ENCODE data around the gene GRWD1. TPM values are rescaled to one million over a fixed set of nuclear protein-coding genes. Genes with fewer than 3 reads are reported as not detected.
A peak's percentile ranks its signal among the peaks of the same experiment; 100 is the strongest.

The GRWD1 gene
- total and polyA plus RNA-seq, 2 of the 13 experiments (the other 11 are each of a cell fraction or from before 2014, with no cell fraction given): 10.8 to 46.6 TPM

DNA sequence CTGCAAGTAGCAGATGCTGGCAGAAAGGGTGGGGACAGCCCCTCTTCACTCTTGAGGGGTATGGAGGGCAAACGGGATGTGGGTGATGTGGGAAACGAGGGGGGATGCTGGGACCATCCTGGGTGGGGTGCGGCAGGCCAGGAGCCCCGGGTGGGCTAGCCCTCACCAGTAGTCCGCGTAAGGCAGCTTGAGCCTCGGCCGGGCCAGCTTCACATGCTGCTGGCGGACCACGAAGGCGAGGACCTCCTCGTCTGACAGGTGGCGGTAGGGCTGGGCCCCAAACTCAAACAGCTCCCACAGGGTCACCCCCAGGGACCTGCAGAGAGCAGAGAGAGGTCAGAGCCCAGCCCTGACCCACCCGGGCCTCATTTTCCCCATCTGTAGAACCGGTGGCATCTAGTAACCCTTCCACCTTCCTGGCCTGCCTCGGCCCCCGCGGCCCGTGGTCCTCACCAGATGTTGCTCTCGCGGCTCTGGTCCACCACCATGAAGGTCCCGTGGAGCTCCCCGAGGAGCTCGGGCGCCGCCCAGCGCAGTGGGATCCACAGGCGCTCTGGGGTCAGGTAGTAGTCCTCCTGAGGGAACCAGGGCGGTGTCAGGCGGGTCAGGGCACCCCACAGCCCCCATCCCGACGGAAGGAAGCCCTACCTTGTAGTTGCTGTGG lies 55.2 kb downstream of the GRWD1 start (continued):
- TF ChIP-seq, protein P1, sequence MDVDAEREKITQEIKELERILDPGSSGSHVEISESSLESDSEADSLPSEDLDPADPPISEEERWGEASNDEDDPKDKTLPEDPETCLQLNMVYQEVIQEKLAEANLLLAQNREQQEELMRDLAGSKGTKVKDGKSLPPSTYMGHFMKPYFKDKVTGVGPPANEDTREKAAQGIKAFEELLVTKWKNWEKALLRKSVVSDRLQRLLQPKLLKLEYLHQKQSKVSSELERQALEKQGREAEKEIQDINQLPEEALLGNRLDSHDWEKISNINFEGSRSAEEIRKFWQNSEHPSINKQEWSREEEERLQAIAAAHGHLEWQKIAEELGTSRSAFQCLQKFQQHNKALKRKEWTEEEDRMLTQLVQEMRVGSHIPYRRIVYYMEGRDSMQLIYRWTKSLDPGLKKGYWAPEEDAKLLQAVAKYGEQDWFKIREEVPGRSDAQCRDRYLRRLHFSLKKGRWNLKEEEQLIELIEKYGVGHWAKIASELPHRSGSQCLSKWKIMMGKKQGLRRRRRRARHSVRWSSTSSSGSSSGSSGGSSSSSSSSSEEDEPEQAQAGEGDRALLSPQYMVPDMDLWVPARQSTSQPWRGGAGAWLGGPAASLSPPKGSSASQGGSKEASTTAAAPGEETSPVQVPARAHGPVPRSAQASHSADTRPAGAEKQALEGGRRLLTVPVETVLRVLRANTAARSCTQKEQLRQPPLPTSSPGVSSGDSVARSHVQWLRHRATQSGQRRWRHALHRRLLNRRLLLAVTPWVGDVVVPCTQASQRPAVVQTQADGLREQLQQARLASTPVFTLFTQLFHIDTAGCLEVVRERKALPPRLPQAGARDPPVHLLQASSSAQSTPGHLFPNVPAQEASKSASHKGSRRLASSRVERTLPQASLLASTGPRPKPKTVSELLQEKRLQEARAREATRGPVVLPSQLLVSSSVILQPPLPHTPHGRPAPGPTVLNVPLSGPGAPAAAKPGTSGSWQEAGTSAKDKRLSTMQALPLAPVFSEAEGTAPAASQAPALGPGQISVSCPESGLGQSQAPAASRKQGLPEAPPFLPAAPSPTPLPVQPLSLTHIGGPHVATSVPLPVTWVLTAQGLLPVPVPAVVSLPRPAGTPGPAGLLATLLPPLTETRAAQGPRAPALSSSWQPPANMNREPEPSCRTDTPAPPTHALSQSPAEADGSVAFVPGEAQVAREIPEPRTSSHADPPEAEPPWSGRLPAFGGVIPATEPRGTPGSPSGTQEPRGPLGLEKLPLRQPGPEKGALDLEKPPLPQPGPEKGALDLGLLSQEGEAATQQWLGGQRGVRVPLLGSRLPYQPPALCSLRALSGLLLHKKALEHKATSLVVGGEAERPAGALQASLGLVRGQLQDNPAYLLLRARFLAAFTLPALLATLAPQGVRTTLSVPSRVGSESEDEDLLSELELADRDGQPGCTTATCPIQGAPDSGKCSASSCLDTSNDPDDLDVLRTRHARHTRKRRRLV (CRISPR knock-in tag; IDR thresholded peaks at IDR 0.05): no peak
- TF ChIP-seq ZBTB38 (CRISPR knock-in tag; IDR thresholded peaks at IDR 0.05) (0 out of 2 replicates have a peak, but pooled peaks have one; percentile 2), ZNF546 (CRISPR knock-in tag; conservative IDR thresholded peaks at IDR 0.05) (no peak), NPAS2 (CRISPR knock-in tag; IDR thresholded peaks at IDR 0.05; ENCODE audit: borderline replicate concordance) (no peak), PAX8 (CRISPR knock-in tag; IDR thresholded peaks at IDR 0.05; ENCODE audit: borderline replicate concordance) (no peak), ZNF572 (CRISPR knock-in tag; IDR thresholded peaks at IDR 0.05) (no peak), ZNF432 (CRISPR knock-in tag; IDR thresholded peaks at IDR 0.05; ENCODE audit: borderline replicate concordance) (no peak), RARA (CRISPR knock-in tag; IDR thresholded peaks at IDR 0.05) (no peak), ISL2 (CRISPR knock-in tag; IDR thresholded peaks at IDR 0.05) (no peak), ZNF382 (CRISPR knock-in tag; IDR thresholded peaks at IDR 0.05; ENCODE audit: borderline replicate concordance) (no peak)
- TF ChIP-seq, protein P2, sequence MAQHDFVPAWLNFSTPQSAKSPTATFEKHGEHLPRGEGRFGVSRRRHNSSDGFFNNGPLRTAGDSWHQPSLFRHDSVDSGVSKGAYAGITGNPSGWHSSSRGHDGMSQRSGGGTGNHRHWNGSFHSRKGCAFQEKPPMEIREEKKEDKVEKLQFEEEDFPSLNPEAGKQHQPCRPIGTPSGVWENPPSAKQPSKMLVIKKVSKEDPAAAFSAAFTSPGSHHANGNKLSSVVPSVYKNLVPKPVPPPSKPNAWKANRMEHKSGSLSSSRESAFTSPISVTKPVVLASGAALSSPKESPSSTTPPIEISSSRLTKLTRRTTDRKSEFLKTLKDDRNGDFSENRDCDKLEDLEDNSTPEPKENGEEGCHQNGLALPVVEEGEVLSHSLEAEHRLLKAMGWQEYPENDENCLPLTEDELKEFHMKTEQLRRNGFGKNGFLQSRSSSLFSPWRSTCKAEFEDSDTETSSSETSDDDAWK (CRISPR knock-in tag; IDR thresholded peaks at IDR 0.05): no peak
- TF ChIP-seq, protein P3, sequence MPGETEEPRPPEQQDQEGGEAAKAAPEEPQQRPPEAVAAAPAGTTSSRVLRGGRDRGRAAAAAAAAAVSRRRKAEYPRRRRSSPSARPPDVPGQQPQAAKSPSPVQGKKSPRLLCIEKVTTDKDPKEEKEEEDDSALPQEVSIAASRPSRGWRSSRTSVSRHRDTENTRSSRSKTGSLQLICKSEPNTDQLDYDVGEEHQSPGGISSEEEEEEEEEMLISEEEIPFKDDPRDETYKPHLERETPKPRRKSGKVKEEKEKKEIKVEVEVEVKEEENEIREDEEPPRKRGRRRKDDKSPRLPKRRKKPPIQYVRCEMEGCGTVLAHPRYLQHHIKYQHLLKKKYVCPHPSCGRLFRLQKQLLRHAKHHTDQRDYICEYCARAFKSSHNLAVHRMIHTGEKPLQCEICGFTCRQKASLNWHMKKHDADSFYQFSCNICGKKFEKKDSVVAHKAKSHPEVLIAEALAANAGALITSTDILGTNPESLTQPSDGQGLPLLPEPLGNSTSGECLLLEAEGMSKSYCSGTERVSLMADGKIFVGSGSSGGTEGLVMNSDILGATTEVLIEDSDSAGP (CRISPR knock-in tag; IDR thresholded peaks at IDR 0.05; ENCODE audit: borderline replicate concordance): peak; percentile 38; the same call in 1 of the 2 replicates
- TF ChIP-seq, protein P4, sequence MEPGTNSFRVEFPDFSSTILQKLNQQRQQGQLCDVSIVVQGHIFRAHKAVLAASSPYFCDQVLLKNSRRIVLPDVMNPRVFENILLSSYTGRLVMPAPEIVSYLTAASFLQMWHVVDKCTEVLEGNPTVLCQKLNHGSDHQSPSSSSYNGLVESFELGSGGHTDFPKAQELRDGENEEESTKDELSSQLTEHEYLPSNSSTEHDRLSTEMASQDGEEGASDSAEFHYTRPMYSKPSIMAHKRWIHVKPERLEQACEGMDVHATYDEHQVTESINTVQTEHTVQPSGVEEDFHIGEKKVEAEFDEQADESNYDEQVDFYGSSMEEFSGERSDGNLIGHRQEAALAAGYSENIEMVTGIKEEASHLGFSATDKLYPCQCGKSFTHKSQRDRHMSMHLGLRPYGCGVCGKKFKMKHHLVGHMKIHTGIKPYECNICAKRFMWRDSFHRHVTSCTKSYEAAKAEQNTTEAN (CRISPR knock-in tag; conservative IDR thresholded peaks at IDR 0.05): no peak
- TF ChIP-seq, protein P5, sequence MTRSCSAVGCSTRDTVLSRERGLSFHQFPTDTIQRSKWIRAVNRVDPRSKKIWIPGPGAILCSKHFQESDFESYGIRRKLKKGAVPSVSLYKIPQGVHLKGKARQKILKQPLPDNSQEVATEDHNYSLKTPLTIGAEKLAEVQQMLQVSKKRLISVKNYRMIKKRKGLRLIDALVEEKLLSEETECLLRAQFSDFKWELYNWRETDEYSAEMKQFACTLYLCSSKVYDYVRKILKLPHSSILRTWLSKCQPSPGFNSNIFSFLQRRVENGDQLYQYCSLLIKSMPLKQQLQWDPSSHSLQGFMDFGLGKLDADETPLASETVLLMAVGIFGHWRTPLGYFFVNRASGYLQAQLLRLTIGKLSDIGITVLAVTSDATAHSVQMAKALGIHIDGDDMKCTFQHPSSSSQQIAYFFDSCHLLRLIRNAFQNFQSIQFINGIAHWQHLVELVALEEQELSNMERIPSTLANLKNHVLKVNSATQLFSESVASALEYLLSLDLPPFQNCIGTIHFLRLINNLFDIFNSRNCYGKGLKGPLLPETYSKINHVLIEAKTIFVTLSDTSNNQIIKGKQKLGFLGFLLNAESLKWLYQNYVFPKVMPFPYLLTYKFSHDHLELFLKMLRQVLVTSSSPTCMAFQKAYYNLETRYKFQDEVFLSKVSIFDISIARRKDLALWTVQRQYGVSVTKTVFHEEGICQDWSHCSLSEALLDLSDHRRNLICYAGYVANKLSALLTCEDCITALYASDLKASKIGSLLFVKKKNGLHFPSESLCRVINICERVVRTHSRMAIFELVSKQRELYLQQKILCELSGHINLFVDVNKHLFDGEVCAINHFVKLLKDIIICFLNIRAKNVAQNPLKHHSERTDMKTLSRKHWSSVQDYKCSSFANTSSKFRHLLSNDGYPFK (CRISPR knock-in tag; IDR thresholded peaks at IDR 0.05; ENCODE audit: borderline replicate concordance): peak; percentile 17; the same call in 1 of the 2 replicates

Data from HepG2 (cell line).